Astrocyte (in vitro differentiated cells and primary cell): ENCODE results near the gene DENND5B. TPM values are rescaled to one million over a fixed set of nuclear protein-coding genes. Genes with fewer than 3 reads are reported as not detected.

Experiments
- DNase-seq: peaks from one replicate; pipeline ENCODE4 v3.0.0-alpha.2; 2010; ENCODE audit warnings: low read depth
- FAIRE-seq: peaks from 2 replicates; lab custom pipeline; 2011; peaks lifted over from hg19 to GRCh38; lab: Jason Lieb, UNC
- H2AFZ ChIP-seq: 2 replicates; pipeline ENCODE4 v1.6.0; 2012; ENCODE audit warnings: low read depth, low read length, inconsistent platforms
- H3K27ac ChIP-seq: 2 replicates; pipeline ENCODE4 v1.5.1; 2011; ENCODE audit warnings: low read depth, low read length, inconsistent platforms
- H3K27me3 ChIP-seq: 2 replicates; pipeline ENCODE4 v1.6.0; 2011; ENCODE audit warnings: low read length, inconsistent platforms; ENCODE audit not compliant: insufficient read depth
- H3K36me3 ChIP-seq: 2 replicates; pipeline ENCODE4 v1.5.1; 2011; ENCODE audit warnings: low read length, inconsistent platforms; ENCODE audit not compliant: insufficient read depth
- H3K4me1 ChIP-seq: 2 replicates; pipeline ENCODE4 v1.5.1; 2011; ENCODE audit warnings: low read length, inconsistent platforms; ENCODE audit not compliant: insufficient read depth
- H3K4me2 ChIP-seq: 2 replicates; pipeline ENCODE4 v1.6.0; 2012; ENCODE audit warnings: low read length, inconsistent platforms
- H3K4me3 ChIP-seq: 2 replicates; pipeline ENCODE4 v1.5.1; 2011; ENCODE audit warnings: low read depth, mild to moderate bottlenecking, low read length, inconsistent platforms; ENCODE audit not compliant: insufficient read depth
- H3K79me2 ChIP-seq: 2 replicates; pipeline ENCODE4 v1.6.0; 2012; ENCODE audit warnings: mild to moderate bottlenecking, low read length, inconsistent platforms; ENCODE audit not compliant: insufficient read depth
- H3K9ac ChIP-seq: 2 replicates; pipeline ENCODE4 v1.6.0; 2012; ENCODE audit warnings: mild to moderate bottlenecking, low read length, inconsistent platforms
- H3K9me3 ChIP-seq: 2 replicates; pipeline ENCODE4 v1.5.1; 2012; ENCODE audit warnings: low read depth, mild to moderate bottlenecking, low read length, inconsistent platforms; ENCODE audit not compliant: insufficient read depth
- H4K20me1 ChIP-seq: 2 replicates; pipeline ENCODE4 v1.6.0; 2012; ENCODE audit warnings: low read length, inconsistent platforms; ENCODE audit not compliant: insufficient read depth
- H3K27ac Mint-ChIP-seq: one replicate; pipeline ENCODE4 v1.8.0; 2021; ENCODE audit warnings: mild to moderate bottlenecking, mixed read lengths; ENCODE audit not compliant: unreplicated experiment
- H3K27me3 Mint-ChIP-seq: one replicate; pipeline ENCODE4 v1.8.0; 2021; ENCODE audit warnings: low read depth, mixed read lengths; ENCODE audit not compliant: unreplicated experiment
- H3K36me3 Mint-ChIP-seq: one replicate; pipeline ENCODE4 v1.8.0; 2021; ENCODE audit warnings: low read depth, mixed read lengths; ENCODE audit not compliant: unreplicated experiment
- H3K4me1 Mint-ChIP-seq: one replicate; pipeline ENCODE4 v1.8.0; 2021; ENCODE audit warnings: low read depth, mixed read lengths; ENCODE audit not compliant: unreplicated experiment
- H3K4me3 Mint-ChIP-seq: one replicate; pipeline ENCODE4 v1.8.0; 2021; ENCODE audit warnings: mild to moderate bottlenecking, moderate library complexity, mixed read lengths; ENCODE audit not compliant: unreplicated experiment
- H3K9me3 Mint-ChIP-seq: one replicate; pipeline ENCODE4 v1.8.0; 2021; ENCODE audit warnings: mild to moderate bottlenecking, mixed read lengths; ENCODE audit not compliant: unreplicated experiment
- EZH2 ChIP-seq: IDR thresholded peaks from 2 replicates; pipeline ENCODE4 v1.6.1; 2012; ENCODE audit warnings: mild to moderate bottlenecking, low read length, inconsistent platforms; ENCODE audit not compliant: insufficient read depth
- total RNA-seq: library from RNA; stranded (reverse); gene quantifications from 2 replicates; pipeline ENCODE4 v1.2.1, GENCODE V29; 2021
- TF ChIP-seq, protein P1 (sequence below): IDR thresholded peaks from 2 replicates; pipeline ENCODE4 v1.5.1; 2011; ENCODE audit warnings: low read depth, mild to moderate bottlenecking, inconsistent platforms, low read length, moderate library complexity; ENCODE audit not compliant: insufficient read depth

The DENND5B gene
- total RNA-seq, 1 donor from 2014 or later = 22.7 TPM

DNA sequence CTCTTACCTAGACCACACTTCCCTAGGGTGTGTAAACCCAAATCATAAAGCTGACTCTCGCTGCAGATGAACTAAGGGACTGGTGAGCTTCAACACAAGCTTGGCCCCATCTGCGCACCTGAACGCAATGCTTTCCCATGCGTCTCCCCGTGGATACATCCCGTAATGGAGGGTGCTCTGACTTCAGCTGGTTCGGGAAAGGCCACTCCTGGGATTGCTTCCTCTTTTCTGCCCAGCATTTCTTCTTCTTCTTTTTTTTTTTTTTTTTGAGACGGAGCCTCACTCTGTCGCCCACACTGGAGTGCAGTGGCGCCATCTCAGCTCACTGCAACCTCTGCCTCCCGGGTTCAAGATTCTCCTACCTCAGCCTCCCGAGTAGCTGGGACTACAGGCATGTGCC lies 40.9 kb upstream of the DENND5B start:
- TF ChIP-seq EZH2 = no peak
- TF ChIP-seq, protein P1, sequence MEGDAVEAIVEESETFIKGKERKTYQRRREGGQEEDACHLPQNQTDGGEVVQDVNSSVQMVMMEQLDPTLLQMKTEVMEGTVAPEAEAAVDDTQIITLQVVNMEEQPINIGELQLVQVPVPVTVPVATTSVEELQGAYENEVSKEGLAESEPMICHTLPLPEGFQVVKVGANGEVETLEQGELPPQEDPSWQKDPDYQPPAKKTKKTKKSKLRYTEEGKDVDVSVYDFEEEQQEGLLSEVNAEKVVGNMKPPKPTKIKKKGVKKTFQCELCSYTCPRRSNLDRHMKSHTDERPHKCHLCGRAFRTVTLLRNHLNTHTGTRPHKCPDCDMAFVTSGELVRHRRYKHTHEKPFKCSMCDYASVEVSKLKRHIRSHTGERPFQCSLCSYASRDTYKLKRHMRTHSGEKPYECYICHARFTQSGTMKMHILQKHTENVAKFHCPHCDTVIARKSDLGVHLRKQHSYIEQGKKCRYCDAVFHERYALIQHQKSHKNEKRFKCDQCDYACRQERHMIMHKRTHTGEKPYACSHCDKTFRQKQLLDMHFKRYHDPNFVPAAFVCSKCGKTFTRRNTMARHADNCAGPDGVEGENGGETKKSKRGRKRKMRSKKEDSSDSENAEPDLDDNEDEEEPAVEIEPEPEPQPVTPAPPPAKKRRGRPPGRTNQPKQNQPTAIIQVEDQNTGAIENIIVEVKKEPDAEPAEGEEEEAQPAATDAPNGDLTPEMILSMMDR = no peak
- Histone ChIP-seq H2AFZ (no peak overlapping the region), H3K4me3 (no peak overlapping the region), H3K4me2 (no peak overlapping the region), H3K27ac (no peak overlapping the region), H3K9me3 (no peaks in the 10 kb centered on the region), H3K4me1 (peaks cover 8% of the 10 kb centered on the region), H3K36me3 (no peaks in the 10 kb centered on the region), H4K20me1 (no peaks in the 10 kb centered on the region), H3K79me2 (no peaks in the 10 kb centered on the region), H3K9ac (no peak overlapping the region), H3K27me3 (no peaks in the 10 kb centered on the region)
- DNase-seq (no peak), FAIRE-seq (no peak)
- Mint-ChIP-seq H3K4me1 (no peaks in the 10 kb centered on the region), H3K36me3 (no peaks in the 10 kb centered on the region), H3K4me3 (no peak overlapping the region), H3K27me3 (peaks cover 5% of the 10 kb centered on the region), H3K27ac (no peak overlapping the region), H3K9me3 (no peaks in the 10 kb centered on the region)

- Mint-ChIP-seq H3K4me3 (no peak overlapping the region), H3K9me3 (no peaks in the 10 kb centered on the region), H3K27ac (no peak overlapping the region), H3K27me3 (peaks cover 5% of the 10 kb centered on the region), H3K4me1 (no peaks in the 10 kb centered on the region), H3K36me3 (no peaks in the 10 kb centered on the region)
- no peak for TF ChIP-seq EZH2
- TF ChIP-seq, protein P1 = no peak
- no peaks in the 10 kb centered on the region for H3K27me3 ChIP-seq
- no peak overlapping the region for H3K4me2 ChIP-seq
- H3K79me2 ChIP-seq = no peaks in the 10 kb centered on the region
- no peak overlapping the region for H3K9ac ChIP-seq
- FAIRE-seq (no peak), DNase-seq (no peak)
- no peaks in the 10 kb centered on the region for H4K20me1 ChIP-seq
- H3K36me3 ChIP-seq = no peaks in the 10 kb centered on the region
- H3K9me3 ChIP-seq = no peaks in the 10 kb centered on the region
- H3K4me1 ChIP-seq = peaks cover 8% of the 10 kb centered on the region
- no peak overlapping the region for H3K27ac ChIP-seq
- H3K4me3 ChIP-seq = no peak overlapping the region
- H2AFZ ChIP-seq = no peak overlapping the region
Measured at GRCh38 chr12:31631023-31631724, 40.2 kb upstream of the DENND5B start.
